ENCODE data around the gene ELOVL1.

ELOVL1 gene

DNA sequence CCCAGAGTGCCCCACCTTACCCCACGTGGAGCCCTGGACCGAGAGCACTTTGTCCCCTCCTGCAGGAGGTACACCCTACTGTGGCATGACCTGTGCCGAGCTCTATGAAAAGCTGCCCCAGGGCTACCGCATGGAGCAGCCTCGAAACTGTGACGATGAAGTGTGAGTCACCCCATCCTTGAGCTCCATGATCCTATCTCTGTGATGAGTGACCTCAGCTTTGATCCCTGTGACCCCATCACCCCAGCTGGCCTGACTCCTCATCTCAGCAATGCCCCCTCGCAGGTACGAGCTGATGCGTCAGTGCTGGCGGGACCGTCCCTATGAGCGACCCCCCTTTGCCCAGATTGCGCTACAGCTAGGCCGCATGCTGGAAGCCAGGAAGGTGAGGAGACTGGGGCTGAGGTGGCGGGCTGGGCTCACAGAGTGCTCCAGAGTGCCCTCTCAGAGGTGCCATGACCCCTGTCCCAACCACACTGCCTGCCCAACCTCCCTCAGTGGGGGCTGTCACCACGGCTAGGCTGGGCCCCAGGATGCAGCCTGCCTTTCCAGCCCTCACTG lies 46.4 kb downstream of the ELOVL1 start:
- no peak overlapping the region for H3K4me3 ChIP-seq (ENCODE audit: insufficient read depth in 1 of 2, low read depth in 1 of 2, low read length in 2 of 2)

DNA sequence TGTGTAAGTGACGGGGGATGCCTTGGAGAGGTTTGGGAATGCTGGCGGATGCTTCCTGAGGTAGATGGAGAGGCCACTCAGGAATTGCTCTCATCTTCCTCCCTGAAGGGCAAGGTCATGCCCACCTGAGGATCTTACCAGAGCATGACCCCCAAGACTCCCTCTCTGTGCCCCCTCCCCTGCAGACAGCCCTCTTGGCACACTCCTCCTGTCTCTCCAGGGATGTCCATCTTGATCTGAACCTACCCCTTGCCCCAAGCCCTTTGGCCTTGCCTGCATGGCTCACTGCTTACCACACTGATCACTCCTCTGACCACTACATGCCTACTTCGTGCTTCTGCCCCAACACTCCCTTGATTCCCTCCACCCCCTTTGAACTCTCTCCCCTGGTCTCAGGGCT lies 48.0 kb downstream of the ELOVL1 start:
- Histone ChIP-seq H2BK5ac (ENCODE audit: low read depth, low read length, poor library complexity, severe bottlenecking) (no peak overlapping the region), H3K36me3 (ENCODE audit: control insufficient read depth in 1 of 2, insufficient read depth in 2 of 2, low read depth in 1 of 2, low read length in 2 of 2) (no peaks in the 10 kb centered on the region), H2BK120ac (ENCODE audit: low read depth, low read length) (no peak overlapping the region), H3K9me3 (ENCODE audit: control insufficient read depth, low read length) (peaks cover 12% of the 10 kb centered on the region), H3K79me1 (replicated peaks; ENCODE audit: low read length, poor library complexity, severe bottlenecking) (no peaks in the 10 kb centered on the region), H3K4me2 (ENCODE audit: low read length, poor library complexity, severe bottlenecking) (no peak overlapping the region), H3K27me3 (ENCODE audit: control insufficient read depth in 1 of 2, insufficient read depth in 1 of 2, low read length in 2 of 2) (no peaks in the 10 kb centered on the region), H3K4ac (ENCODE audit: low read depth in 1 of 2, low read length in 2 of 2) (no peak overlapping the region), H3K4me1 (ENCODE audit: control insufficient read depth, insufficient read depth, low read depth, low read length) (peaks cover 6% of the 10 kb centered on the region), H3K23ac (ENCODE audit: low read length in 2 of 2) (no peak overlapping the region), H3K4me3 (ENCODE audit: insufficient read depth in 1 of 2, low read depth in 1 of 2, low read length in 2 of 2) (no peak overlapping the region), H4K91ac (ENCODE audit: low read length) (no peak overlapping the region), H2BK15ac (ENCODE audit: low read depth, poor library complexity, severe bottlenecking) (no peak overlapping the region), H3K27ac (ENCODE audit: low read length, poor library complexity, severe bottlenecking) (no peak overlapping the region), H2AK5ac (ENCODE audit: low read length, severe bottlenecking) (no peak overlapping the region), H3K18ac (ENCODE audit: low read depth in 1 of 2, low read length in 2 of 2) (no peak overlapping the region), H3K14ac (ENCODE audit: low read length in 2 of 2) (no peak overlapping the region), H2AFZ (ENCODE audit: low read depth, low read length) (no peak overlapping the region), H2BK12ac (ENCODE audit: low read length in 2 of 2) (no peak overlapping the region), H3K9ac (ENCODE audit: low read length) (no peak overlapping the region), H4K8ac (ENCODE audit: low read length) (no peak overlapping the region)
- DNase-seq = no peak
- 100% methylated on average over 2 of the region's 3 CpGs for WGBS

More for the DNA sequence above, 46.4 kb downstream of the ELOVL1 start:
- no peak overlapping the region for H4K91ac ChIP-seq (ENCODE audit: low read length)
- peak overlapping the region in 1 of 2 experiments; percentile 59 for H3K23ac ChIP-seq (ENCODE audit: low read length in 2 of 2)
- peaks cover 6% of the 10 kb centered on the region for H3K4me1 ChIP-seq (ENCODE audit: control insufficient read depth, insufficient read depth, low read depth, low read length)
- no peak overlapping the region for H2BK15ac ChIP-seq (ENCODE audit: low read depth, poor library complexity, severe bottlenecking)
- H3K36me3 ChIP-seq (ENCODE audit: control insufficient read depth in 1 of 2, insufficient read depth in 2 of 2, low read depth in 1 of 2, low read length in 2 of 2) = no peaks in the 10 kb centered on the region
- no peak overlapping the region for H2BK5ac ChIP-seq (ENCODE audit: low read depth, low read length, poor library complexity, severe bottlenecking)
- H3K18ac ChIP-seq (ENCODE audit: low read depth in 1 of 2, low read length in 2 of 2) = no peak overlapping the region
- H3K4me2 ChIP-seq (ENCODE audit: low read length, poor library complexity, severe bottlenecking) = no peak overlapping the region
- no peak overlapping the region for H3K14ac ChIP-seq (ENCODE audit: low read length in 2 of 2)
- no peak overlapping the region for H3K4ac ChIP-seq (ENCODE audit: low read depth in 1 of 2, low read length in 2 of 2)
- no peak overlapping the region for H2BK12ac ChIP-seq (ENCODE audit: low read length in 2 of 2)
- H4K8ac ChIP-seq (ENCODE audit: low read length) = no peak overlapping the region
- 92% methylated on average over 16 of the region's 16 CpGs for WGBS
- no peaks in the 10 kb centered on the region for H3K79me1 ChIP-seq (replicated peaks; ENCODE audit: low read length, poor library complexity, severe bottlenecking)
- H2BK120ac ChIP-seq (ENCODE audit: low read depth, low read length) = no peak overlapping the region
- no peak overlapping the region for H3K27ac ChIP-seq (ENCODE audit: low read length, poor library complexity, severe bottlenecking)
- H3K27me3 ChIP-seq (ENCODE audit: control insufficient read depth in 1 of 2, insufficient read depth in 1 of 2, low read length in 2 of 2) = no peaks in the 10 kb centered on the region
- H2AFZ ChIP-seq (ENCODE audit: low read depth, low read length) = no peak overlapping the region
- no peak overlapping the region for H2AK5ac ChIP-seq (ENCODE audit: low read length, severe bottlenecking)
- no peak overlapping the region for H3K9ac ChIP-seq (ENCODE audit: low read length)
- DNase-seq = no peak
- peaks cover 27% of the 10 kb centered on the region for H3K9me3 ChIP-seq (ENCODE audit: control insufficient read depth, low read length)

DNA sequence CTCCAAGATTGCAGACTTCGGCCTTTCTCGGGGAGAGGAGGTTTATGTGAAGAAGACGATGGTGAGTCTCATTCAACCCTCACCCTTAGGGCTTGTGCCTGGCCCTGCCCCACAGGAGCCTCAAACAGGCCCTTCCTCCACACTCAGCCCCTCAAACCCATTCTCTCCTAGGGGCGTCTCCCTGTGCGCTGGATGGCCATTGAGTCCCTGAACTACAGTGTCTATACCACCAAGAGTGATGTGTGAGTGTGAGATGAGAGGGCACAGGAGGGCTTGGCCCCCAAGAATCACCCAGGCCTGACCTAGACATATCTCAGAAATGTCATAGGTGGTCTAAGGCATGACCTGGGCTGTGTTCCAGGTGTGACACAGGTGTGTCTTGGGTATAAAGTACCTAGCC lies 48.5 kb downstream of the ELOVL1 start:
- Histone ChIP-seq H2AK5ac (ENCODE audit: low read length, severe bottlenecking) (no peak overlapping the region), H3K4me2 (ENCODE audit: low read length, poor library complexity, severe bottlenecking) (no peak overlapping the region), H3K14ac (ENCODE audit: low read length in 2 of 2) (no peak overlapping the region), H4K91ac (ENCODE audit: low read length) (no peak overlapping the region), H3K4me1 (ENCODE audit: control insufficient read depth, insufficient read depth, low read depth, low read length) (peaks cover 6% of the 10 kb centered on the region), H3K27me3 (ENCODE audit: control insufficient read depth in 1 of 2, insufficient read depth in 1 of 2, low read length in 2 of 2) (no peaks in the 10 kb centered on the region), H3K79me1 (replicated peaks; ENCODE audit: low read length, poor library complexity, severe bottlenecking) (no peaks in the 10 kb centered on the region), H3K27ac (ENCODE audit: low read length, poor library complexity, severe bottlenecking) (no peak overlapping the region), H2AFZ (ENCODE audit: low read depth, low read length) (no peak overlapping the region), H3K9me3 (ENCODE audit: control insufficient read depth, low read length) (peaks cover 7% of the 10 kb centered on the region), H2BK120ac (ENCODE audit: low read depth, low read length) (no peak overlapping the region), H4K8ac (ENCODE audit: low read length) (no peak overlapping the region), H3K4ac (ENCODE audit: low read depth in 1 of 2, low read length in 2 of 2) (no peak overlapping the region), H3K18ac (ENCODE audit: low read depth in 1 of 2, low read length in 2 of 2) (no peak overlapping the region), H2BK5ac (ENCODE audit: low read depth, low read length, poor library complexity, severe bottlenecking) (no peak overlapping the region), H2BK15ac (ENCODE audit: low read depth, poor library complexity, severe bottlenecking) (no peak overlapping the region), H3K36me3 (ENCODE audit: control insufficient read depth in 1 of 2, insufficient read depth in 2 of 2, low read depth in 1 of 2, low read length in 2 of 2) (no peaks in the 10 kb centered on the region), H3K23ac (ENCODE audit: low read length in 2 of 2) (no peak overlapping the region), H2BK12ac (ENCODE audit: low read length in 2 of 2) (no peak overlapping the region), H3K4me3 (ENCODE audit: insufficient read depth in 1 of 2, low read depth in 1 of 2, low read length in 2 of 2) (no peak overlapping the region), H3K9ac (ENCODE audit: low read length) (no peak overlapping the region)
- no peak for DNase-seq
- 96% methylated on average over 4 of the region's 5 CpGs for WGBS

DNA sequence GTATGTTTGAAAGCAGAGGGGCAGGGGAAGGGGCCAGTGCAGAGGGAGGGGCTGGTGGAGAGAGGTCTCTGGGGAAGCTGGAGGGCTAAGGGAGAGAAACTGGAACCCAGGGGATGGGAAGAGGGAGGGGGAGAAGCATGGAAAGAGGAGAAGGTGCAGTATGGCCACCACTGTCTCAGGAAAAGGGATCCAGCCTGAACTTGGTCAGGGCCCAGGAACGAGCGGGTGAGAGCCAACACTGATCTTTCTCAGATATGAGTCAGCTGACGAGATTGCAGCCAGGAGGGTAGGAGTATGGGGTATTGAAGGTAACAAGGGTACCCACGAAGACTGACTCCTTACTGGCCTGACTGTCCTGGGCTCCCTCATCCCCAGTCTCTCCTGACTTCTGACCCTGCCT lies 49.0 kb downstream of the ELOVL1 start:
- no peak overlapping the region for H2BK5ac ChIP-seq (ENCODE audit: low read depth, low read length, poor library complexity, severe bottlenecking)

More for the DNA sequence above, 49.0 kb downstream of the ELOVL1 start:
- Histone ChIP-seq H2BK120ac (ENCODE audit: low read depth, low read length) (no peak overlapping the region), H4K8ac (ENCODE audit: low read length) (no peak overlapping the region), H3K36me3 (ENCODE audit: control insufficient read depth in 1 of 2, insufficient read depth in 2 of 2, low read depth in 1 of 2, low read length in 2 of 2) (no peaks in the 10 kb centered on the region), H3K27me3 (ENCODE audit: control insufficient read depth in 1 of 2, insufficient read depth in 1 of 2, low read length in 2 of 2) (no peaks in the 10 kb centered on the region), H3K27ac (ENCODE audit: low read length, poor library complexity, severe bottlenecking) (no peak overlapping the region), H3K4ac (ENCODE audit: low read depth in 1 of 2, low read length in 2 of 2) (no peak overlapping the region), H3K4me2 (ENCODE audit: low read length, poor library complexity, severe bottlenecking) (no peak overlapping the region), H3K4me3 (ENCODE audit: insufficient read depth in 1 of 2, low read depth in 1 of 2, low read length in 2 of 2) (no peak overlapping the region), H3K14ac (ENCODE audit: low read length in 2 of 2) (no peak overlapping the region), H3K9ac (ENCODE audit: low read length) (no peak overlapping the region), H3K18ac (ENCODE audit: low read depth in 1 of 2, low read length in 2 of 2) (no peak overlapping the region), H2BK12ac (ENCODE audit: low read length in 2 of 2) (no peak overlapping the region), H4K91ac (ENCODE audit: low read length) (no peak overlapping the region), H2AFZ (ENCODE audit: low read depth, low read length) (no peak overlapping the region), H3K23ac (ENCODE audit: low read length in 2 of 2) (no peak overlapping the region), H2AK5ac (ENCODE audit: low read length, severe bottlenecking) (no peak overlapping the region), H2BK15ac (ENCODE audit: low read depth, poor library complexity, severe bottlenecking) (no peak overlapping the region), H3K79me1 (replicated peaks; ENCODE audit: low read length, poor library complexity, severe bottlenecking) (no peaks in the 10 kb centered on the region), H3K4me1 (ENCODE audit: control insufficient read depth, insufficient read depth, low read depth, low read length) (peaks cover 6% of the 10 kb centered on the region), H3K9me3 (ENCODE audit: control insufficient read depth, low read length) (peaks cover 3% of the 10 kb centered on the region)
- no peak for DNase-seq
- WGBS = no CpG with 5 or more reads among the region's 4 CpGs

All from mesenchymal stem cell (in vitro differentiated cells and primary cell).